NCI-H1092 treated with DMSO at 0.1 percent for 48 hours (cell line): ENCODE measurements around the gene INO80.
"Not testable (repeated sequence)": the region's sequence is repeated elsewhere in the genome, so short reads cannot be mapped to it uniquely, and the experiment has no call there.

Experiments
- DNase-seq: peaks from one replicate; lab custom pipeline; 2025; lab: John Stamatoyannopoulos, UW

Gene INO80

DNA sequence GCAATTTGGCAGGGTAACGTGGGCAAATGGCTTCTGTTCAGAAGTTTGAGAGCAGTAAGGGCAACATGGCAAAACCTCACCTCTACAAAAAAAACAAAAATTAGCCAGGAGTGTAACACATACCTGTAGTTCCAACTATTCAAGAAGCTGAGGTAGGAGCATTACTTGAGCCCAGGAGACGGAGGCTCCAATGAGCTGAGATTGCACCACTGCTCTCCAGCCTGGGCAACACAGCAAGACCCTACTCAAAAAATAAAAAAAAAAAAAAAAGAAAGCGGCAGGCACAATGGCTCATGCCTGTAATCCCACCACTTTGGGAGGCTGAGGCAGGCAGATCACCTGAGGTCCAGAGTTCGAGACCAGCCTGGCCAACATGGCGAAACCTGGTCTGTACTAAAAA lies 5.9 kb upstream of the INO80 start:
- DNase-seq = no peak

DNA sequence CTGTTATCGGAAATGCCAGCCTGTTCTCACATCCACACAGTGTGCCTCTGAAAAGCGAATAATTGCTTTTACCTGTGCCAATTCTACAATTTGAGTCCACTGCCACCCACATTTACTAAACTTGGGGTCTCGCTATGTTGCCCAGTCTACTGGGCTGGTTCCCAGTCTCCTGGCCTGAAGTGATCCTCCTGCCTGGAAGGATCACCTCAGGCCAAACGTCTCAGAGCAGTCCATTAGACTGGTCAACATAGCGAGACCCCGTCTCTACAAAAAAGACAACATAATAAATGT lies 827 bp upstream of the INO80 start:
- no peak for DNase-seq

DNA sequence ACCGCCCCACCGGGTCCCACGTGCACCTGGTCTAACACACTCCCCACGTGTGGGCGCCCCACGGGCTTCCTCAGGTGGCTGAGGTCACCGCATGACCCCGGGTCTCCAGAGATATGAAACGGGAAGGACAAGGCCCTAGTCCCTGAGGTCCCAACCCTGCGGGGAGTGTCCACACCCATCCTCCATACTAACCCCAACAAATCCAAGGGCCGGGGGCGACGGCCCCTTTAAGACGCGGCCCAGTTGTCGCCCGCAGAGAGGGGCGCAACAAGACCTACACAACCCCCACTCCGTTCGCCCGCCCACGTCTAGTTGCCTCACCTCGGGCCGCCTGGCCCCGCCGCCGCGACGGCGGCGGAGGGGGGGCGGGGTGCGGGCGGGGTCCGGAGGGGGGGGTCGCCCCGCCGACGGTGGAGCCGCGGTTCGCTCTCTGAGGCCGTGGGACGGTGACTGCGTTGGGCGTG lies 396 bp downstream of the INO80 start:
- peak; percentile 42 for DNase-seq

DNA sequence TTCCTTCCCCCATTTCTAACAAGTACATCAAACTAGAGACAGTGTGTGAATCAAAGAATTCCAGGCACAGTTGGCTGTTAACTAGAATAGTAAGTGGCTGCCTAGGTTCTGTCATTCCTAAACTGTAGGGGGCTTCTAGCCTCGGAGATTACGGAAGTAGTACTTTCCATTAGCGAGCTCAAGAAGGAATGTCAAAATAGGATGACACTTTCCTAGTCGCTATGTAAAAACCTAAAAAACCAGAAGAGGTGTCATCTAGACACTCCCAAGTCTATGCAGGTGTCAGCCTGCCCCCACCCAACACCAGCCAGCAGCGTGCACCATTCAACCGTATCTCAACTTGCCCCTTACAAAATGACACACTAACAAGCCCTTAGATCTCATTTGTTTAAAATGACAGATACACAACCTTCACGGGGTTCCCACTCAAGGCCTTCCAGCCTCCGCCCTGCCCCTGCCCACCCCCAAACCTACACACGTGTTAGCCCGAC lies 874 bp downstream of the INO80 start:
- peak; percentile 2 for DNase-seq

DNA sequence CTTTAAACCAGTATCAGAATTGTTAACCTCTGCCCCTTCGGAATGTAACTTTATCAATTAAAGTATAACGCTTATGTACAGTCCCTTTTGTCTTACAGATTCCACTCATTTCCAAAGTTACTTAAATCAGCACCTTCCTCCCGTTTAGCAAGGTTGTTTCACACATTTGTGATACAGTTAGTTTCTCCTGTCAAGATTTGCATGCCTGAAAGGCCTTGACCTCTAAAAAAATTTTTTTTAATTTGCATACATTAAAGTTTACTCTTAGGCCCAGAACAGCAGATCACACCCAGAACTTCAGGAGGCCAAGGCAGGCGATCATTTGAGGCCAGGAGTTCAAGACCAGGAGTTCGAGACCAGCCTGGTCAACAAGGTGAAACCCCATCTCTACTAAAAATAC lies 9.1 kb downstream of the INO80 start:
- DNase-seq = no peak

DNA sequence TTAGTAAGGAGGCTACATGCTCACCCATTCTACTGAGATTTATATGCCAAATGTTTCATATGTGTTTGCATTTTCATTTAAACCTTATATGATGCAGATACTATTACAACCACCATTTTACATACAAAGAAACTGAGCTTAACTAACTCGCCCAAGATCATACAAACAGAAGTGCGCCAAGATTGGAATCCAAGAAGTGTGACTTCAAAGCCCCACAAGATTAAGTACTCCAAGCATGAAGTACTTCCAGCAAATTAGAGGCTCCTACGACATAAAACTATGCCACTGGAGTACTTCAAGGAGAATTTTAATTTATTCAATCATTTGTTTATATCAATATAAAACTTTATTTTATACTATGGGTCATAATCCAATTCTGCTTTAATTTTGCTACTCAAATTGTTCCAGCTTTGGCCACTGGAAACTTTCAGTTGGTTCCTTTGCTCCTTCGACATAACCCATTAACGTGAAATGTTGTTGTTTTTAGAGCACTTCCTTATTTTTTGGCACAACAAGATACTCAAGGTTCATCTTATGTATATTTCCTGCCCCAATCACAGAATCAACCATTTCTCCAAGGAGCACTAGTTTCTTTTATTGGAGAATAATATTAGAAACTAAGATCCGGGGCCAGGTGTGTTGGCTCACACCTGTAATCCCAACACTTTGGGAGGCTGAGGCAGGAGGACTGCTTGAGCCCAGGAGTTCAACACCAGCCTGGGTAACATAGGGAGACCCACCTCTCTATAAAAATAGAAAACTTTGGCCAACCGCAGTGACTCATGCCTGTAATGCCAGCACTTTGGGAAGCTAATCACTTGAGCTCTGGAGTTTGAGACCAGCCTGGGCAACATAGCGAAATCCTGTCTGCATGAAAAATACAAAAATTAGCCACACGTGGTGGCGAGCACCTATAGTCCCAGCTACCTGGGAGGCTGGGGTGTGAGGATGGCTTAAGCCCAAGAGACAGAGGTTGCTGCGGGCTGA lies 10.4 kb downstream of the INO80 start:
- no peak for DNase-seq

DNA sequence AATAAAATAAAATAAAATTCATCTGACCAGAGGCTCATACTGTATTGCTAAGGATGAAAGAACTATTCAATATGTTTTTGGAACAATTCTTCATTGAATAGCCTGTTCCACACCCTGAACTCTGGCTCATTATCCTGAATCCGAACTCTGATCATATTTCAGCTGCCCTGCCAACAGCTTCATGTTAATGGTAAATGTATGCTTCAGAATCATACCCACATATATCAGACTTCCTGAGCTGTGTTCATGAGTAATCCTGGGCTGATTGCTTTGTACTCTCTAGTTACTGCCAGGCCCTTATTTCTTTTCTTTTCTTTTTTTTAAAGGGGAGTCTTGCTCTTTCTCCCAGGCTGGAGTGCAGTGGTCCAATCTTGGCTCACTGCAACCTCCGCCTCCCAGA lies 11.8 kb downstream of the INO80 start:
- DNase-seq = peak; percentile 0

DNA sequence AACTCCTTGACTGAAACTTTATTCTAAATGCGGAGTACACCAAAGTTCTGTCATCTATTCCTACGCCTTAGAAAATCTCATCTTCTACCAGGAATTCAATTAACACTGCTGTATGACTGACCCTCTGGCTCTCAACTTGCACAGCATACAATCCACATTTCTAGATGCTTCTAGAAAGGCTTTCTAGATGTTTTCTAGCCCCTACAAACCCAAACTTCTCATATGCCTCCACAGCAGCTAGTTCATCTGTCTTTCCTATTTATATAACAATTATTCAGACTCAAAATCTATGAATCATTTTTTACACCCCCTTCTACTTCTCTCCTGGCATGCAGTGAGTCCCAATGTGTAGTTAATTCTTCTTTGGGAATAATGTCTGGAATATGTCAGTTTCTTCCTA lies 13.2 kb downstream of the INO80 start:
- DNase-seq = no peak

DNA sequence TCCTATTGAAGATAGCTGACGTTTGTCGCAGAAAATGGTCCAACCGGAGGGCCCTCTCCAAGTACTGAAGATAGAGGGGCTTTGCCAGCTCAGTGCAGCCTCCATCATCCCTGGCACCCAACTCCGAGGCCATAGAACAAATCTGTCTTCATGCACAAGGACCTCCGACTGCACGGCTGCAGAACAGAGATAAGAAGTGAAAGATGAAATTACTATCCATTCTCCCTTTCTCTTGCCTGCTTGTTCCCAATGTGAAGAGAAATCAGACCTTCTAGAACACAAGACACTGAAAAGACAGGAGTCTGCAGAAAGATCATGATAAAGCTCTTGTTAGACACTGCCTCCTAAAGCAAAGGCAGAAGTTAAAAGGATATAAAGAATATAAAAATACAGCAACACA lies 19.9 kb downstream of the INO80 start:
- DNase-seq = no peak

DNA sequence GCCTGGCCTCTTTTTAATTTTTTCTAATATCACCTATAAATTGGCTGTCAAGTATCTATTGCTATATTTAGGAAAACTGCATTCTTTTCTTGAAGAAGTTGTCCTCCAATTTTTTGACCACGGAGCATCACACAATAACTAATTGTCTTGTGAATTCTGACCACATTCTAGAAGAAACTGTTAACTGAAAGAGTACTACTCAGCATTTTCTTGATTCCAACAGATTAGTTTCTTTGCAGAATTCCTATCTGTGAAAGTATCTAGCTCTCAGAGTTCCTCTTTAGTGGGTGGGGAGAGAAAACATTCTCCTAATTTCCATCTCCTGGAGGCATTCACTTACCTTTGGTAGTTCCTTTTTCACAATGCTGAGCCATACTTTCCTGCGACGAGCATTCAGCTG lies 31.1 kb downstream of the INO80 start:
- DNase-seq = no peak

DNA sequence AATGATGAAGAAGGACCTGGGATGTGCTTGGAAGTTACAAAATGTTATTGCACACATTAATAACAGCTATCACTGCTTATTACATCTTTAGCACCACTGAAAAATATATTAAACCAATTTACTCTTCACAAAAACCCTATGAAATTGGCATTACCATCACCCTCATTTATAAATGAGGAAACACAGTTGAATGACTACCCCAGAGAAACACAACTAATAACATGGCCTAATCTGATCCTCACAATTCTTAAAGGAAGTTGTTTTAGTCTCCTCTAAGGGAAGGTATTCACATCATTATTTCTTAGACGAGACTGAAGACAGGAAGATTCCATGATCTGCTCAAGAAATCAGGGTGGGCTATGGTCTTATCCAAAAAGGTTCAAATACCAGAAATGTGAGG lies 35.9 kb downstream of the INO80 start:
- DNase-seq = no peak

DNA sequence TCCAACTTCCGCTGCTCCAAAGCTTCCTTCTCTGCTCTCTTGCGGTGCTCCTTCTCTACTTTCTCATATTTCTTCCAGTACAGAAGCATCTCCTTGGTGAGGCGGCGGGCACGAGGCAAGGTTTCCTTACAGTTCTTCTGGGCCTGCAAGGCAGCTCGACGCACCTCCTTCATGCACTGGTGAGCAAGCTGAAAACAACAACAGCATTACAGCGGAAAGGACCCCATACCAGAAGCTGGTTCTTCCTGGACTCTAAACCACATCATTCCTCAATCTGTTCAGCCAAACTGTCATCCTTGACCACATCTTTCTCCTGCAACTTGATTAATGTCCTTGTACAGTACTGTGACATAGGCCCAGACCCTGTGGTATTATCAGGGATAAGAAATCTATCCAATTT lies 36.4 kb downstream of the INO80 start:
- DNase-seq = no peak

DNA sequence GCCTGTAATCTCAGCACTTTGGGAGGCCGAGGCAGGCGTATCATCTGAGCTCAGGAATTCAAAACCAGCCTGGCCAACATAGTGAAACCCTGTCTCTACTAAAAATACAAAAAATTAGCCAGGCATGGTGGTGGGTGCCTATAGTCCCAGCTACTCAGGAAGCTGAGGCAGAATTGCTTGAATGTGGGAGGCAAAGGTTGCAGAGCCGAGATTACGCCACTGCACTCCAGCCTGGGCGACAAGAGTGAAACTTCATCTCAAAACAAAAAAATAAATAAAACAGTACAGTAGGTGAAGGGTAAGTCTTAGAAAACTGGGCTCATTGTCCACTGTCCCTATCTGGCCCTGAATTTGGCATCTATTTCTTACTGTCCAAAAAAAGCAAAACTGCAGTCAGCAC lies 37.2 kb downstream of the INO80 start:
- DNase-seq = not testable (repeated sequence)

DNA sequence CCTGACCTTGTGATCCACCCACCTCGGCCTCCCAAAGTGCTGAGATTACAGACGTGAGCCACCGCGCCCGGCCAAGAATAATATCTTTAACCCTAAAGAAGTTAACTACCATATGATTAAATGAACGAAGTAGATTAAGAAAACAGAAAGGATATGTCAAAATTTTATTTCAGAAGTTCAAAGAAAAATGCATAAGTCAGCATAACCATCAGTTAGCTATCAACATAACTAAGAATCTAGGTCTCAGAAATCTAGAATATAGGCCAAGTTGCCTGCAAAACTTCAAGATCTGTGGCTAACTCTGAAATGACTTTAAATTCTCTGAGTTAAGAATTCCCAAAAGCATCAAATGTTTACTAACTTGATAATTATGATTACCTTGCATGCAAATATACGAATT lies 38.0 kb downstream of the INO80 start:
- no peak for DNase-seq

DNA sequence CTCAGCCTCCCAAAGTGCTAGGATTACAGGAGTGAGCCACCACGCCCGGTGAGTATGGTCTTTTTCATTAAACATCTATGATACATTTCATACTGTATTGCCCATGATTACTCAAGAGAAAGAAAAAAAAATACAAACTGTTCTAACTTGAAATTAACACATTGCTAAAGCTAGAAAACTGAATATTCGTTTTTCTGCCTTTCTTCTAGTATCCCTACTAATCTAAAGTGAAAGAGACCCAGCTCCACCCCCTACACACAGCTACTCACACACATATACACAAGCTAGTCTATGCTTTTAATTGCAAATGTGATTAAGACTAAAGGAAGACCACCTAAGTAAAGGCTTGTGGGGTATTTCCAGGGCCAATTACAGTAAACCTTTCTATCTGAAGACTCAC lies 43.1 kb downstream of the INO80 start:
- no peak for DNase-seq

DNA sequence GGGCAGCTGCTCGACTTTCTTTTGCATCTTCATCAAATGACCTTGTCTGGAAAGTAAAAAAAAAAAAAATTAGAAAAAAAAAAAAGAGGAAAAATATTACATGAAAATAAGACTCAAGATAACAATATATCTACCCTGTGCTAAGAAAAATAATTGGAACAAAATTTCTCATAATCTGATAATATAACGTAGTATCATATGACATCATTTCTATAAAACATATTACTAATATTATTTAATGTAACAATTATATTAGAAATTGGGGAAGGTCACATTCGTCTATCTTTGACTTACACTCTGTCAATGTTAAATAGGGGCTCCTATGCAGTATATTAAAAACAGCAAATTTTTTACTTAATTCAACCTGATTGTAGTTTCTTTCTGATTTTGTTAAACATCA lies 44.1 kb downstream of the INO80 start:
- DNase-seq = no peak

DNA sequence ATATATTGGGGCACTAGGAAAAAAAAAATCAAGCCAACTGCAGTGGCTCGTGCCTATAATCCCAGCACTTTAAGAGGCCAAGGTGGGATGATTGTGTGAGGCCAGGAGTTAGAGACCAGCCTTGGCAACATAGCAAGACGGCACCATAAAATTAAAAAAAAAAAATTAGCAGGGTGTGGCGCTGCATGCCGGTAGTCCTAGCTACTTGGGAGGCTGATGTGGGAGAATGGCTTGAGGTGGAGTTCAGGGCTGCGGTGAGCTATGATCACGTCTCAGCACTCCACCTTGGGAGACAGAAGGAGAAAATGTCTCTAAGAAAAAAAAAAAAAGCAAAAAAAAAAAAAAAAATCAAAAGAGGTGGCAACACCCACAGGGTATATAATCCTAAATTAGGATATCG lies 49.6 kb downstream of the INO80 start:
- no peak for DNase-seq

DNA sequence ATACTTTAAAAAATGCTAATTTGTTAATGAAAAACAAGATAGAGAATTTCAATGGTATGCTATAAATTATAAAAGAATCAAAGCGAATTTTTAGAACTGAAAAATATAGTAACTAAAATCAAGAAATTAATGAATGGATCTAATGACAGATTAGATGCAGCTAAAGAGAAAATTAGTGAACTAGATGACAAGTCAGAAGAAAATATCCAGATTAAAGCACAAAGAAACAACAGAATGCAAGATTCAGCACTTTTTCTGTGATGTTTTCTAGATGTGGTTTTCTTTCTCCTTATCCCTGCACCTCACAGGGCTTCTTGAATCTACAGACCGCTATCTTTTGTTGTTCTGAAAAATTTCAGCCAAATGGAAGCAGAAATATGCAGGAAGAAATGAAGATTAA lies 54.4 kb downstream of the INO80 start:
- no peak for DNase-seq

DNA sequence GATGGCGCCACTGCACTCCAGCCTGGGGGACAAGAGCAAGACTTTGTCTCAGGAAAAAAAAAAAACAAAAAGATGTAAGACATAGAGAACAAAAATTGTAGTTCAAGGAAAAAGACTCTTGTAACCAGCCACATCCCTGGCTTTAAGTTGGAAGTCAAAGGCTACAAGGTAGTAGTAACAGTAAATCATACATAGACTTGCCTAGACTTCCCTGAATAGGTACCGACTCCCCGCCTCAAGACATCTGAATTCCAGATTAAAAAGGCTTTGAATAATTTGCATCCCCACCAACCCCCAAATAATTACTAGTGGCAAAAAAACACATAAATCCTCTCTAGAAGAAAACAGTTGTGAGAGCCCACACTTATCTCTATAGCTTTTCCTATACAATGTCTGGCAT lies 55.6 kb downstream of the INO80 start:
- no peak for DNase-seq

DNA sequence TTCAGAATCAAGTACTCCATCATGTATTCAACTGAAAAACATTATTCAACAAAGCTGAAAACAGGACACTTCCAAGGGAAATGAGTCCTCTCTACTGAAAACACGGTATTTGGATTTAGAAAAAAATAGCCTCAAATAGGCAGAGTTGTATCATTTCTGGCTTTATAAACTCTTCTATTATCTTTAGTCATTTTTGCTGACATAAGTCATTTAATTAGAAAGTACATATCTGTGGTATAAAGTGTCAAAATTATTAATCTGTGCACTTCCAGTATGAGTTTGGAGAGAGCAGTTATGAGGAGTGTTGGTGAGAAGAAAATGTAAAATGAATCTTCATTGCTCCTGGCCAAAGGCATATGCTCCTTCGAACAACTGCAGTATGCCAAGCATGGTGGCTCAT lies 59.3 kb downstream of the INO80 start:
- no peak for DNase-seq

DNA sequence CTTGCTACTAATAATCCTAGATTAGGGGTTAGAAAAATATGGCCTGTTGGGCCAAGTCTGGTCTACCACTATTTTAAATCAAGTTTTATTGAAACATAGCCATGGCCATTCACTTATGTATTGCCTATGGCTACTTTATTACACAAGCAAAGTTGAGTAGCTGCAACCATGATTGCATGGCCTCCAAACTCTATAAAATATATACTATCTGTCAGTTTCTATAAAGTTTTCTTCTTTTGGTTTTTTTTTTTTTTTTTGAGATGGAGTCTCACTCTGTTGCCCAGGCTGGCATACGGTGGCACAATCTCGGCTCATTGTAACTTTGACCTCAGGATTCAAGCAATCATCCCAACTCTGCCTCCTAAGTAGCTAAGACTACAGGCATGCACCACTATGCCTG lies 60.4 kb downstream of the INO80 start:
- no peak for DNase-seq

DNA sequence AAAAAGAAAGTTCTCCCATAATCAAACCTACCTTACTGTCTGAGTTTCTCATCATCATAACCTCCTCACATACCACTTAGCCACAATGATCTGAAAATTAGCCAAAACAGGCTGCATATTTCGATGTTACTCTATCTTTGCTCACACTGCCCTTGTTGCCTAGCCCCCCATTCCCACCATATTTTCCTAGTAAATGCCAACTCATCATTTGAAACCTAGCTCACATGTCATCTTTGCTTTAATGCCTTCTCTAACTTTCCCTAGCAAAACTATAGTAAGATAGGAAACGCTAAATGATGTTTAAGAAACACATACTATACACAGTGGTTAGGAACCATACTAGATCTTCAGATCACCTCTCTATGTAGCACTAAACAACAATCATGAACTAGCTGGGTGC lies 64.9 kb downstream of the INO80 start:
- no peak for DNase-seq

DNA sequence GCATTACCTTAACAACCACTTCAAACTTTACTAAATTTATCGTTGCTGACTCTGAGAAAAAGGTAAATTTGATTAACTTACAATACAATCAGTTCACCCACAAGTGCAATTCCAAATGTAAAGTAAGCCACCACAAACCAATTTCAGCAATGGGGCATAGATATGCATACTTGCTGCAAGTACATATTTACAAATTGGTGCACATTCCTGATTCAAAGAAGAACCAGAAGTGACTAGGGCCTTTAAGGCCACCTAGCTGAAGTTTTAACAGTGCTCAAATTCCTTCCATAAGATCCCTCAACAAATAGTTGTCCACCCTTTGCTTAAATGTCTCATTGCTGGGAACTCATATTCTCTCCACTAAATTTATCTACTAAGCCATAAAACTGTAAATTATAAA lies 67.2 kb downstream of the INO80 start:
- DNase-seq = no peak

DNA sequence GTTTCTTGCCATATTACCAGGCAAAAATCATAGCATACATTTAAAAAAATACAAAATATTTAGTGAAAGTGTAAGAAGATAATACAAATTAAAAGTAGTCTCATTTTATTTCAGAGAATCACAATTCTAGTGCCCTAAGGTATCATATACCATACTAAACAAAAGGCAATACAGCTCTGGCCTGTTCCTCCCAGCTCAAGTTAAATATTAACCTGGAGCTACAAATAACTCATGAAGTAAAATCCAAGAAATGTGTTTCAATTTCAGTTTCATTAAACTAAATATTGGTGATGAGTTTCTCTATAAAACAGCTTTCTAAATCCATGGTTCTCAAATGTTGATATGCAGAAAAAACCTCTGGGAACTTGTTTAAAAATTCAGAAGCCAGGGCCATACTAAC lies 67.7 kb downstream of the INO80 start:
- DNase-seq = no peak
